Common myeloid progenitor, CD34-positive (primary cell): Measurements from ENCODE around the gene DRD4.
A peak's percentile ranks its signal among the peaks of the same experiment; 100 is the strongest.

ENCODE experiments used
- CTCF ChIA-PET: fragments of 350-600 bp; sonication (Branson Sonifier 250); formaldehyde crosslinking; loops from one replicate; lab custom pipeline; 2021; ENCODE audit warnings: antibody characterized with exemption; lab: Charles Lee
- POLR2A ChIA-PET: fragments of 350-600 bp; sonication (Branson Sonifier 250); formaldehyde crosslinking; loops from one replicate; lab custom pipeline; 2021; ENCODE audit warnings: antibody characterized with exemption; lab: Charles Lee
- DNase-seq, 3 donors: peaks; one replicate each; pipeline versions ENCODE4 v3.0.0 to v3.0.0-alpha.2; 2013
- H3K27ac ChIP-seq, 2 experiments: 1 replicate in 1 of 2; 2 replicates in 1 of 2; pipeline ENCODE4 v1.7.0; 2013; ENCODE audit warnings: inconsistent platforms in 2 of 2, low read length in 2 of 2, mild to moderate bottlenecking in 2 of 2, low read depth in 1 of 2, moderate library complexity in 1 of 2; ENCODE audit not compliant: severe bottlenecking in 2 of 2, insufficient read depth in 1 of 2, poor library complexity in 1 of 2
- H3K27me3 ChIP-seq, 5 experiments: replicated peaks in 2 of 5; 1 replicate in 3 of 5; 2 replicates in 2 of 5; pipeline versions ENCODE4 v1.6.1 to v1.7.0; 2013; ENCODE audit warnings: low read length in 4 of 5, mild to moderate bottlenecking in 2 of 5, moderate library complexity in 2 of 5, inconsistent platforms in 1 of 5; ENCODE audit not compliant: insufficient read depth in 5 of 5, control insufficient read depth in 4 of 5
- H3K36me3 ChIP-seq, 4 experiments: 1 replicate in 2 of 4; 2 replicates in 2 of 4; pipeline versions ENCODE4 v1.6.1 to v1.7.0; 2013; ENCODE audit warnings: low read length in 3 of 4, control low read depth in 1 of 4, mild to moderate bottlenecking in 1 of 4; ENCODE audit not compliant: control insufficient read depth in 4 of 4, insufficient read depth in 4 of 4
- H3K4me1 ChIP-seq, 4 experiments: 1 replicate in 3 of 4; 2 replicates in 1 of 4; pipeline versions ENCODE4 v1.6.1 to v1.7.1; 2013; ENCODE audit warnings: low read length in 3 of 4, mild to moderate bottlenecking in 3 of 4, control low read depth in 1 of 4, inconsistent platforms in 1 of 4, moderate library complexity in 1 of 4; ENCODE audit not compliant: control insufficient read depth in 4 of 4, insufficient read depth in 4 of 4; ENCODE audit errors: control extremely low read depth in 1 of 4
- H3K4me3 ChIP-seq, 7 experiments: 1 replicate in 4 of 7; 2 replicates in 3 of 7; pipeline versions ENCODE4 v1.5.1 to v1.7.0; 2013; ENCODE audit warnings: mild to moderate bottlenecking in 7 of 7, low read length in 6 of 7, moderate library complexity in 6 of 7, inconsistent platforms in 2 of 7, low read depth in 2 of 7, control low read depth in 1 of 7; ENCODE audit not compliant: insufficient read depth in 4 of 7, control insufficient read depth in 1 of 7; ENCODE audit errors: extremely low read depth in 1 of 7
- H3K9me3 ChIP-seq, 5 experiments: 1 replicate in 4 of 5; 2 replicates in 1 of 5; pipeline versions ENCODE4 v1.6.1 to v1.7.1; 2013; ENCODE audit warnings: low read length in 4 of 5, mild to moderate bottlenecking in 2 of 5, inconsistent platforms in 1 of 5, low read depth in 1 of 5, moderate library complexity in 1 of 5; ENCODE audit not compliant: control insufficient read depth in 4 of 5, insufficient read depth in 2 of 5; ENCODE audit errors: control extremely low read depth in 1 of 5
- whole genome bisulfite sequencing: methylation state at CpG from one replicate; pipeline ENCODE4 v1.1.5; 2013; ENCODE audit not compliant: insufficient coverage; 5-methylcytosine and 5-hydroxymethylcytosine counted together

Gene DRD4

GRCh38 chr11:626475-627307 is 10.4 kb upstream of the DRD4 start, which contains the start of gene SCT:
Gene SCT (minus strand): TSS chr11:627181. CDS start chr11:627143, 38 bp downstream.
- no peaks in the 10 kb centered on the region for H3K9me3 ChIP-seq
- 15% methylated on average over 15 of the region's 72 CpGs for WGBS
- POLR2A ChIA-PET: no interaction called here
- peaks cover 2 to 19% (median 17%) of the 10 kb centered on the region in 4 experiments for H3K4me1 ChIP-seq
- peak in 1 of 3 donors; percentile 38 for DNase-seq
- peaks cover 0 to 22% (median 2%) of the 10 kb centered on the region in 5 experiments for H3K27me3 ChIP-seq
- H3K4me3 ChIP-seq: peak within 1 kb of the TSS in 1 of 7 experiments; percentile 16
- H3K36me3 ChIP-seq: peaks cover 0 to 2% (median under 1%) of the 10 kb centered on the region in 4 experiments
- no peak within 1 kb of the TSS for H3K27ac ChIP-seq
- CTCF ChIA-PET: no interaction called here

- H3K27ac ChIP-seq: no peak overlapping the region
- H3K9me3 ChIP-seq: no peaks in the 10 kb centered on the region
- WGBS: 30% methylated on average over 8 of the region's 28 CpGs
- H3K27me3 ChIP-seq: peaks cover 0 to 22% (median 2%) of the 10 kb centered on the region in 5 experiments
- peaks cover 2 to 19% (median 17%) of the 10 kb centered on the region in 4 experiments for H3K4me1 ChIP-seq
- no peak overlapping the region for H3K4me3 ChIP-seq
- CTCF ChIA-PET: no interaction called here
- POLR2A ChIA-PET: no interaction called here
- DNase-seq: no peak
- H3K36me3 ChIP-seq: peaks cover 0 to 2% (median 0%) of the 10 kb centered on the region in 4 experiments
Observed at GRCh38 chr11:627308-627576, 9.8 kb upstream of the DRD4 start.

- CTCF ChIA-PET: no interaction called here
- H3K4me3 ChIP-seq: no peak overlapping the region
- peaks cover 2 to 19% (median 17%) of the 10 kb centered on the region in 4 experiments for H3K4me1 ChIP-seq
- H3K27ac ChIP-seq: no peak overlapping the region
- peaks cover 0 to 22% (median 2%) of the 10 kb centered on the region in 5 experiments for H3K27me3 ChIP-seq
- WGBS: 98% methylated on average over 29 of the region's 31 CpGs
- no peaks in the 10 kb centered on the region for H3K9me3 ChIP-seq
- DNase-seq: no peak
- H3K36me3 ChIP-seq: peaks cover 0 to 4% (median 2%) of the 10 kb centered on the region in 4 experiments
- POLR2A ChIA-PET: no interaction called here
Observed at GRCh38 chr11:628056-628455, 9.0 kb upstream of the DRD4 start.

- peak in 2 of 3 donors; percentile 57 to 58 for DNase-seq
- Histone ChIP-seq H3K4me3 (peak overlapping the region in 1 of 7 experiments; percentile 1), H3K36me3 (peaks cover 0 to 4% (median 2%) of the 10 kb centered on the region in 4 experiments), H3K27me3 (peaks cover 0 to 22% (median 2%) of the 10 kb centered on the region in 5 experiments), H3K9me3 (no peaks in the 10 kb centered on the region), H3K27ac (no peak overlapping the region), H3K4me1 (peaks cover 2 to 19% (median 17%) of the 10 kb centered on the region in 4 experiments)
- WGBS: 18% methylated on average over 5 of the region's 10 CpGs
- ChIA-PET POLR2A (interaction anchor here (0.6 kb wide), 1 partner anchor 83 kb away, joined by 4 read pairs; no protein-coding TSS in a partner anchor), CTCF (no interaction called here)
Observed at GRCh38 chr11:629237-629583, 7.9 kb upstream of the DRD4 start.

- WGBS: 100% methylated on average over 5 of the region's 5 CpGs
- ChIA-PET POLR2A (no interaction called here), CTCF (no interaction called here)
- Histone ChIP-seq H3K36me3 (peaks cover 0 to 4% (median 1%) of the 10 kb centered on the region in 4 experiments), H3K9me3 (no peaks in the 10 kb centered on the region), H3K27me3 (peaks cover 0 to 20% (median 2%) of the 10 kb centered on the region in 5 experiments), H3K4me1 (peaks cover 2 to 19% (median 17%) of the 10 kb centered on the region in 4 experiments), H3K27ac (no peak overlapping the region), H3K4me3 (no peak overlapping the region)
- no peak for DNase-seq
Observed at GRCh38 chr11:630871-631270, 6.2 kb upstream of the DRD4 start.

- Histone ChIP-seq H3K27me3 (peaks cover 0 to 49% (median 13%) of the 10 kb centered on the region in 5 experiments), H3K4me3 (no peak overlapping the region), H3K4me1 (peaks cover 0 to 32% (median 22%) of the 10 kb centered on the region in 4 experiments), H3K9me3 (no peaks in the 10 kb centered on the region), H3K36me3 (peaks cover 0 to 4% (median 2%) of the 10 kb centered on the region in 4 experiments), H3K27ac (no peak overlapping the region)
- POLR2A ChIA-PET: interaction anchor here (0.9 kb wide), 1 partner anchor 13 kb away, joined by 4 read pairs; no protein-coding TSS in a partner anchor
- WGBS: 90% methylated on average over 20 of the region's 22 CpGs
- CTCF ChIA-PET: no interaction called here
- no peak for DNase-seq
Observed at GRCh38 chr11:635945-636510, 1.0 kb upstream of the DRD4 start.

GRCh38 chr11:637333-637592 is 194 bp downstream of the DRD4 start:
- Histone ChIP-seq H3K27me3 (peaks cover 0 to 49% (median 13%) of the 10 kb centered on the region in 5 experiments), H3K4me3 (peak overlapping the region in 4 of 7 experiments; percentile 10 to 50 (median 32)), H3K9me3 (no peaks in the 10 kb centered on the region), H3K36me3 (peaks cover 0 to 8% (median 5%) of the 10 kb centered on the region in 4 experiments), H3K27ac (no peak overlapping the region), H3K4me1 (peaks cover 0 to 36% (median 30%) of the 10 kb centered on the region in 4 experiments)
- ChIA-PET CTCF (no interaction called here), POLR2A (no interaction called here)
- DNase-seq: no peak
- 2% methylated on average over 34 of the region's 34 CpGs for WGBS
